ENCODE measurements around the gene TTC31. TPM values are rescaled to one million over a fixed set of nuclear protein-coding genes. Genes with fewer than 3 reads are reported as not detected.

Gene TTC31
- total RNA-seq, 1 donor from 2014 or later, result 19.1 TPM

- TF ChIP-seq CTCF (IDR thresholded peaks at IDR 0.05; ENCODE audit: insufficient read depth, low read length, poor library complexity, severe bottlenecking), result no peak
- H3K36me3 ChIP-seq (ENCODE audit: control insufficient read depth, insufficient read depth, low read length), result no peaks in the 10 kb centered on the region
- no peak for DNase-seq (ENCODE audit: low read depth)
- no peak overlapping the region for H3K4me3 ChIP-seq (ENCODE audit: low read depth, low read length)
- no peaks in the 10 kb centered on the region for H3K27me3 ChIP-seq (ENCODE audit: control insufficient read depth, insufficient read depth, low read length)
Observed at GRCh38 chr2:74535440-74535965, 52.6 kb downstream of the TTC31 start.

DNA sequence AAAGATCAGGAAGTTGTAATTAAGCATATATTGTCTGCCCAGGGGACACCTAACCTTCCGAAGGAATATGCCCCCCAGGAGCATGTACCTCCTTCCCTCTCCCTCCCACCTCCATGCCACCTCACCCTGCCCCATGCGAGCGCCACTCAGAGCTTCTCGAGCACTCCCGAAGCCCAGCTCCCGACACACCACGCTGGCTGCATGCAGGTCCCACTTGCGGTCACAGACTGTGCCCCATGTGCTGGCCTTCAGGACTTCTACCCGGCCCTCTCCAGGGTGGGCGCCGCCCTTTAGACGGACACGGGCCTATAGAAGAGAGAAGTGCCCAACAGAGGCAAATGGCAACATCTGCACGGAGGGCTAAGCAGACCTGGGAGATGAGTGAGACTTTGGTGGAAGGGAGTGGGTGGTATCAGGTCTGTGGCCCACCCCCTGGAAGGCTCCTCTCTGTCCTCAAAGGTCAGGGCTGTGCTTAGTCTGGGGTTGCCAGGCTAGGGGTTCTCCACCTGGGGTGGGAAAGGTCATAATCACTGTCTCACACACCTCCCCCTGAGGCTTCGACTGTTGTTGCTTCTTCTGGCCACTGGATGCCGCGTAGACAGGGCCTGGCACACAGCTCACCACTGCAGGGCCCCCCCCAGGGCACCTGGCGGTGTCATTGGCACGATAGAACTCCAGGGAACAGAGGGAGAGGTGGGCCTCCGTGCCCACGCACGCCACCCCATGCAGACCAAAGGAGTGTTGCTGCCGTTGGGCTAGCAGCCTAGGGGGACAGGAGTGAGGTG lies 53.5 kb downstream of the TTC31 start:
- TF ChIP-seq CTCF (IDR thresholded peaks at IDR 0.05; ENCODE audit: insufficient read depth, low read length, poor library complexity, severe bottlenecking), result no peak

GRCh38 chr2:74537140-74537539 lies 54.3 kb downstream of the TTC31 start:
- DNase-seq (ENCODE audit: low read depth), result no peak
- no peak for TF ChIP-seq CTCF (IDR thresholded peaks at IDR 0.05; ENCODE audit: insufficient read depth, low read length, poor library complexity, severe bottlenecking)
- no peak overlapping the region for H3K4me3 ChIP-seq (ENCODE audit: low read depth, low read length)
- H3K27me3 ChIP-seq (ENCODE audit: control insufficient read depth, insufficient read depth, low read length), result no peaks in the 10 kb centered on the region
- H3K36me3 ChIP-seq (ENCODE audit: control insufficient read depth, insufficient read depth, low read length), result no peaks in the 10 kb centered on the region

More for the DNA sequence above, 53.5 kb downstream of the TTC31 start:
- H3K4me3 ChIP-seq (ENCODE audit: low read depth, low read length), result no peak overlapping the region
- no peak for DNase-seq (ENCODE audit: low read depth)
- H3K27me3 ChIP-seq (ENCODE audit: control insufficient read depth, insufficient read depth, low read length), result no peaks in the 10 kb centered on the region
- H3K36me3 ChIP-seq (ENCODE audit: control insufficient read depth, insufficient read depth, low read length), result no peaks in the 10 kb centered on the region

- TF ChIP-seq CTCF (IDR thresholded peaks at IDR 0.05; ENCODE audit: insufficient read depth, low read length, poor library complexity, severe bottlenecking), result no peak
- Histone ChIP-seq H3K4me3 (ENCODE audit: low read depth, low read length) (no peak overlapping the region), H3K36me3 (ENCODE audit: control insufficient read depth, insufficient read depth, low read length) (no peaks in the 10 kb centered on the region), H3K27me3 (ENCODE audit: control insufficient read depth, insufficient read depth, low read length) (no peaks in the 10 kb centered on the region)
- no peak for DNase-seq (ENCODE audit: low read depth)
Observed at GRCh38 chr2:74538881-74539339, 56.0 kb downstream of the TTC31 start.

DNA sequence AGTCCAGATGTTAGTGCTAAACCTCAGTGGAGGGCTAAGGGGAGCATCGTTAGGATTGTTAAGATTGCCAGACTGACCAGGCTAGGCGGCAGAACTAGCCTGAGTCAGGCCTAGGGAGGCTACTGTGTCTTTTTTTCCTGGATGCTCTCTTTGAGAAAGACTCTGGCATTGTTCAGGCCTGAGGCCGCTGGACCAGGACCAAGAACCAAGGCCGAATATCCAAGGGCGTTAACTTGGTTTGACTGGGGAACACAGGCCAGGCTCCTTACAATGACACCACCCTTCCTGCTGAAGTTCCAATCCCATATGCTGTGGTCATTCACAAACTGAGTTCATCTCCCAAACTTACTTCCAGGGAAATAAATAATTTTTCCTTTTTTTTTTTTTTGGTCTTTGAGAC lies 57.4 kb downstream of the TTC31 start:
- no peak for TF ChIP-seq CTCF (IDR thresholded peaks at IDR 0.05; ENCODE audit: insufficient read depth, low read length, poor library complexity, severe bottlenecking)
- DNase-seq (ENCODE audit: low read depth), result no peak
- H3K36me3 ChIP-seq (ENCODE audit: control insufficient read depth, insufficient read depth, low read length), result no peaks in the 10 kb centered on the region
- no peaks in the 10 kb centered on the region for H3K27me3 ChIP-seq (ENCODE audit: control insufficient read depth, insufficient read depth, low read length)
- H3K4me3 ChIP-seq (ENCODE audit: low read depth, low read length), result no peak overlapping the region
